HL-60/S4 treated with retinoic acid at 250 ng/mL for 4 days and 3 days (cell line): ENCODE results near the gene ADAT1.

Source experiments
- in situ Hi-C: fragments of 300-500 bp; cut with MboI; formaldehyde crosslinking; loops from 2 replicates; pipeline ENCODE4 v1.7.0; 2022; ENCODE audit warnings: low sequenced_read_pairs

The ADAT1 gene

GRCh38 chr16:75622761-75623605 is at the start of gene ADAT1:
Gene ADAT1, minus strand, starts transcription at chr16:75623281. Its CDS starts 2,482 bp downstream, at chr16:75620799.
- in situ Hi-C loops, result no loop called here

GRCh38 chr16:75667503-75667902 is 44.4 kb upstream of the ADAT1 start:
- in situ Hi-C loops, result no loop called here

- in situ Hi-C loops, result no loop called here
Measured at GRCh38 chr16:75660726-75661302, 37.7 kb upstream of the ADAT1 start.

- in situ Hi-C loops, result no loop called here
Measured at GRCh38 chr16:75660321-75660720, 37.2 kb upstream of the ADAT1 start.

GRCh38 chr16:75658175-75658574 is 35.1 kb upstream of the ADAT1 start:
- in situ Hi-C loops, result no loop called here

- in situ Hi-C loops, result no loop called here
Measured at GRCh38 chr16:75653922-75654321, 30.8 kb upstream of the ADAT1 start.

- in situ Hi-C loops, result no loop called here
Measured at GRCh38 chr16:75648265-75649076, 25.4 kb upstream of the ADAT1 start.

- in situ Hi-C loops, result no loop called here
Measured at GRCh38 chr16:75647492-75648264, 24.6 kb upstream of the ADAT1 start, which contains the start of the genes KARS1 and TERF2IP. Gene KARS1, minus strand, starts transcription at chr16:75647665. Its CDS starts 26 bp downstream, at chr16:75647639. Gene TERF2IP, plus strand, starts transcription at chr16:75647773. Its CDS starts 110 bp downstream, at chr16:75647883.

- in situ Hi-C loops, result no loop called here
Measured at GRCh38 chr16:75647112-75647491, 24.0 kb upstream of the ADAT1 start.

- in situ Hi-C loops, result no loop called here
Measured at GRCh38 chr16:75644240-75645012, 21.3 kb upstream of the ADAT1 start.

- in situ Hi-C loops, result no loop called here
Measured at GRCh38 chr16:75640598-75640997, 17.5 kb upstream of the ADAT1 start.

GRCh38 chr16:75635036-75635435 is 12.0 kb upstream of the ADAT1 start:
- in situ Hi-C loops, result no loop called here

GRCh38 chr16:75632857-75633256 is 9.8 kb upstream of the ADAT1 start:
- in situ Hi-C loops, result no loop called here

GRCh38 chr16:75630052-75630451 is 7.0 kb upstream of the ADAT1 start:
- in situ Hi-C loops, result no loop called here

GRCh38 chr16:75629132-75629531 is 6.1 kb upstream of the ADAT1 start:
- in situ Hi-C loops, result no loop called here

- in situ Hi-C loops, result no loop called here
Measured at GRCh38 chr16:75628351-75628750, 5.3 kb upstream of the ADAT1 start.

GRCh38 chr16:75627851-75628250 is 4.8 kb upstream of the ADAT1 start:
- in situ Hi-C loops, result no loop called here

- in situ Hi-C loops, result no loop called here
Measured at GRCh38 chr16:75626806-75627205, 3.7 kb upstream of the ADAT1 start.

- in situ Hi-C loops, result no loop called here
Measured at GRCh38 chr16:75624921-75625334, 1.8 kb upstream of the ADAT1 start.

GRCh38 chr16:75621170-75621477 is 2.0 kb downstream of the ADAT1 start:
- in situ Hi-C loops, result no loop called here
